Measurements from ENCODE around the gene C5orf22. TPM values are rescaled to one million over a fixed set of nuclear protein-coding genes. Genes with fewer than 3 reads are reported as not detected.
"Not testable (repeated sequence)": the region's sequence is repeated elsewhere in the genome, so short reads cannot be mapped to it uniquely, and the experiment has no call there.

The C5orf22 gene
- total RNA-seq, 2 experiments from 2014 or later = 28.8 to 29.5 TPM

DNA sequence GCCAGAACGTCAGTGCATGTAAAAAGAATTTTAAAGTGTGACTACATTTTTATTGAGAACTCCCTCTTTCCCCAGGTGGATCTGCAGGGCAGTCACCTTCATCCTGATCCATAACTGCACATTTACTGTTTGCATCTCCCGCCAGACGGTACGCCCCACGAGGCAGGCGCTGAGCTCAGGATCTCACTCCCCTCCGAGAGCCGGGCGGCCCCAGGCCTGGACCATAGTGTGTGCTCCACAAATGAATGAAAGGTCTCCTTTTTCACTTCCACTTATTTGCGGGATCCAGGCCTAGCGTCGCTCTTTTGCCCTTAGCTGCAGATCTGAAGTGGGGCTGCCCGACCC, 586 bp upstream of the C5orf22 start:
- H3K4me1 Mint-ChIP-seq = peaks cover 29% of the 10 kb centered on the region
- H3K9me3 Mint-ChIP-seq = no peaks in the 10 kb centered on the region
- peak overlapping the region; percentile 82 for H3K27ac Mint-ChIP-seq
- no peaks in the 10 kb centered on the region for H3K27me3 Mint-ChIP-seq
- H3K4me3 Mint-ChIP-seq = peak overlapping the region; percentile 85
- peak; percentile 32 for DNase-seq
- peaks cover 37% of the 10 kb centered on the region for H3K36me3 Mint-ChIP-seq

DNA sequence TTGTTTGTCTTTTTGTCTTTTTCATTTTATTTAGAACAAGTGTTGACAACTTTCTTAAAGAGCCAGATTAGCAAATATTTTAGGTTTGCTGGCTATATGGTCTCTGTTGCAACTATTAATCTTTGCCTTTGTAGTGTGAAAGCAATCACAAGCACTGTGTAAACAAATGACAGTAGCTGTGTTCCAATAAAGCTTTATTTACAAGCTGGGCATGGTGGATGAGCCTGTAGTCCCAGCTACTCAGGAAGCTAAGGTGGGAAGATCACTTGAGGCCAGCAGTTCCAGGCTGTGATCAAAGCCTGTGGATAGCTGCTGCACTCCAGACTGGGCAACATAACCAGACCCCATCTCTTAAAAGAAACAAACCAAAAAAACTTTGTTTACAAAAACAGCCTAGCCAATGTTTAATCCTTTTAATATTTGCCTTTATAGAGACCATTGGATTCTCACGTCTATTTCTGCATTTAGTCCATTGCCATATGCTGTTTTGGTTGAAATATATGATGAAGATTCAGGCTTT, 2.5 kb downstream of the C5orf22 start:
- Mint-ChIP-seq H3K9me3 (no peaks in the 10 kb centered on the region), H3K27ac (no peak overlapping the region), H3K36me3 (peaks cover 17% of the 10 kb centered on the region), H3K4me1 (peaks cover 29% of the 10 kb centered on the region), H3K4me3 (no peak overlapping the region), H3K27me3 (no peaks in the 10 kb centered on the region)
- DNase-seq = no peak

DNA sequence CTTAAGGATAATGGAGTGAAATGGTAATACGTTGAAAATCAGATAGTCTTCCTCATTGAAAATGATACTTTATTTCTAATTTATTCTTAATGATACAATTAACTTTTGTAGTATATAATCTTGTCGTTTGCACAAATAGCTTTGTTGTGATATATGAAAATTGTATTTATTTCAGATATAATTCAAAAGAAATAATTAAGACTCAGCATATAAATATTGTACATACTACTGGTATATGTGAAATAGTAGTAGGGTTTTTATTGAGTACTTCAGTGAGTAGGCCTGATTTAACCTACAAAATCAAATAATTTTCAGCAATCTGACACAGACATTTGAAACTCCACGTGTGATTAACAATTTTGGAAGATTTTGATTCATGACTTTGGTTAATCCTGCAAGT, 4.8 kb downstream of the C5orf22 start:
- Mint-ChIP-seq H3K36me3 (peaks cover 15% of the 10 kb centered on the region), H3K27ac (no peak overlapping the region), H3K4me3 (no peak overlapping the region), H3K4me1 (peaks cover 19% of the 10 kb centered on the region), H3K27me3 (no peaks in the 10 kb centered on the region), H3K9me3 (no peaks in the 10 kb centered on the region)
- no peak for DNase-seq

DNA sequence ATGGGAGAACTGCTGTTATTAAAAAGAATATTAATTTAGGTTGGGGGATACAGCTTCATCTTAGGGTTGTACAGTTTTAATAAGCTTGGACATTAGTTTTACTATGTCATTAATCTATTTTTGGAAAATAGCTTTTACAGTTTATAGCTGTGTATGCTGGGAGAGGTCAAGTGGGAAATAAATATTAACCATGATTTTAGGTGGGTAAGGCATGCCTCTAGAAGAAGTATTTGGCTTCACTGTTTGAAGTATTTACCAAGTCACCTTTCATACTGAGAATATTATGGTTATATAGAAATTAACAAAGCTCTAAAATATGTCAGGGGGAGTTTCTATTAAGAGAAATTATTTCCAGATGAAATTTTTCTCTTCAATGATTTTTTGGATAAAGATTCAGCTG, 5.2 kb downstream of the C5orf22 start:
- no peak overlapping the region for H3K27ac Mint-ChIP-seq
- H3K4me1 Mint-ChIP-seq = peaks cover 19% of the 10 kb centered on the region
- no peak overlapping the region for H3K4me3 Mint-ChIP-seq
- no peak for DNase-seq
- H3K9me3 Mint-ChIP-seq = no peaks in the 10 kb centered on the region
- H3K36me3 Mint-ChIP-seq = peaks cover 15% of the 10 kb centered on the region
- no peaks in the 10 kb centered on the region for H3K27me3 Mint-ChIP-seq

DNA sequence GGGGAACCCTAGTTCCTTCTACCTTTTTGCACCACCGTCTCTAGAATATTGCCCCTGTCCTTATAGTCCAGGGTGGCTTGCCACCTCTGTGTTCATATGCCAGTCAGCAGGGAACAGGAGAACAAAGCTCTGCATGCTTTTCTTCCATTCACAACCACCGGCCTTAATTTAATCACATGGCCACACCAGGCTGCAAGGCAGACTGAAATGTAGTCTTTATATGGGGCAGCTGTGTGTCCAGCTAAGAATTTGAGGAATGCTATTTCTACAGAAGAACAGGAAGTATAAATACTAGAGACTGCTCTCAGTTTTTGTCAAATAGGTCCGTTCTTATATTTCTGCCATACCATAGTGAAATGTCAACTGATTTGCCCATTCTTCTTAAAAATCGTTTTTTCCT, 5.8 kb downstream of the C5orf22 start:
- H3K4me3 Mint-ChIP-seq = no peak overlapping the region
- peaks cover 20% of the 10 kb centered on the region for H3K36me3 Mint-ChIP-seq
- DNase-seq = no peak
- H3K27ac Mint-ChIP-seq = no peak overlapping the region
- H3K4me1 Mint-ChIP-seq = peaks cover 19% of the 10 kb centered on the region
- no peaks in the 10 kb centered on the region for H3K27me3 Mint-ChIP-seq
- no peaks in the 10 kb centered on the region for H3K9me3 Mint-ChIP-seq

DNA sequence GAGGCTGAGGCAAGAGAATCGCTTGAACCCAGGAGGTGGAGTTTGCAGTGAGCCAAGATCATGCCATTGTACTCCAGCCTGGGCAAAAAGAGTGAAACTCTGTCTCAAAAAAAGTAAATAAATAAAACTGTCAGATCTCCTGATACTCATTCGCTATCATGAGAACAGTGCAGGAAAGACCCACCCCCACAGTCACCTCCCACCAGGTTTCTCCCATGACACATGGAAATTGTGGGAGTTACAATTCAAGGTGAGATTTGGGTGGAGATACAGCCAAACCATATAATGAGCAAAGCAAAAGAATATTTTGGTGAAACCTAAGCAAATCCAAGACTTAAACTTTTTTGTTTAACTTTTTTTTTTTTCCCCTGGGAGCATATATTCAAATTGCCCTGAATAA, 17.0 kb downstream of the C5orf22 start:
- peaks cover 40% of the 10 kb centered on the region for H3K36me3 Mint-ChIP-seq
- not testable (repeated sequence) for H3K4me3 Mint-ChIP-seq, H3K4me1 Mint-ChIP-seq, H3K9me3 Mint-ChIP-seq, DNase-seq, H3K27me3 Mint-ChIP-seq, H3K27ac Mint-ChIP-seq

DNA sequence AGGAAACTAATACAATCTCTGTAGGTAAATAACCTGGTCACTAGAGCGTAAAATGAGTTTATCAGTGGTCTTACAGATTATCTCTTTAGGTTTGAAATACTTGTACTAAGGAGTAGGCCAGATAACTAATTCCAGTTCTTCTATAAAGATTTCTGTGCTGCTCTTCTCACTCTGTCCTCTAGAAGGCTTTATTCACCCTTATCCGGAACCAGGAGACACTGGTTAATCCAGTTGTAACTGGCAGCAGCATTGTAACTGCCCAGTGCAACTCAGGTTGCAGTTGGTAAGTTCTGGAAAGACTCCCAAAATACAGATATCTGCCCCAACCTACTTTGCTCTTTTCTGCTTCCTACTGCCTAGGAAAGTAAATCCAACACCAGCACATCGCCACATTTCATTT, 19.8 kb downstream of the C5orf22 start:
- H3K27me3 Mint-ChIP-seq = no peaks in the 10 kb centered on the region
- H3K36me3 Mint-ChIP-seq = peaks cover 36% of the 10 kb centered on the region
- no peak overlapping the region for H3K27ac Mint-ChIP-seq
- DNase-seq = no peak
- H3K9me3 Mint-ChIP-seq = no peaks in the 10 kb centered on the region
- peaks cover 7% of the 10 kb centered on the region for H3K4me1 Mint-ChIP-seq
- no peak overlapping the region for H3K4me3 Mint-ChIP-seq

DNA sequence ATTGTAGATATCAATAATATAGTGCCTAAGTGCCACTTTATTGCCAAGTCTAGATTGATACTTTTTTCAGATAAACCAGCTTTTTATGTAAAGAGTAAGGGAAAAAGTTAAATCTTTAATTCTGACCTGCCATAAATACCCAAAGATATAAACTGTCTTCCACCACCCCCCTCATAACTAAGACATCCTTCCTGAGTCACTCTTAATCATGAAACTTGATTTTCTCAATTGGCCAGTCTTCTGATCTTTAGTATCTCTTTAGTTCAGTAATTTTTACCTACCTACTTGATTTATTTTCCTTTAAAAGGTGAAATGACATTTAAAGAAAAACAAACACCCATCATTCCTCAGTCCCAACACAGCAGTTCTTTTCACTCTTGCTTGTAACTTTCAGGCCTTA, 21.8 kb downstream of the C5orf22 start:
- Mint-ChIP-seq H3K4me1 (peaks cover 5% of the 10 kb centered on the region), H3K9me3 (no peaks in the 10 kb centered on the region)

DNA sequence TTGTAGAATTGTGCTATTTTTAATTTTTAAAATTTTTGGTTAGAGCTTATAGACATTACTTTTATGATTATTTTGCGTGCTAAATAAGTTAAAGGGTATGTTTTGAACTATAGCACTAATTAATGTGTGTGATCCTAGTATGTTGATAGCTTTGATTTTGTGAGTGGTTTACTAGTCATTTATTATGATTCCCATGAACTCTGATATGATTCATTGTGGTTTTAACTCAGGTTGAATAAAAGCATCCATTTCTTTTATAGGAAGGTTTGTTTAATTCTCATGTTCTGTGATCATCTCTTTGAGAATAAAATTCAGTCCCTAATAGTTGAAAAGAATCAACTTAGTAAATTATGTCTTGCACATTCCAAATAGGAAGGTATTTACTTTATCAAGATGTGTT, 22.5 kb downstream of the C5orf22 start:
- Mint-ChIP-seq H3K36me3 (peaks cover 27% of the 10 kb centered on the region), H3K4me3 (no peak overlapping the region), H3K4me1 (peaks cover 4% of the 10 kb centered on the region), H3K9me3 (no peaks in the 10 kb centered on the region), H3K27me3 (no peaks in the 10 kb centered on the region), H3K27ac (no peak overlapping the region)
- no peak for DNase-seq

More for the DNA sequence above, 21.8 kb downstream of the C5orf22 start:
- Mint-ChIP-seq H3K27me3 (no peaks in the 10 kb centered on the region), H3K27ac (peak overlapping the region; percentile 9), H3K36me3 (peaks cover 27% of the 10 kb centered on the region), H3K4me3 (no peak overlapping the region)
- DNase-seq = no peak

DNA sequence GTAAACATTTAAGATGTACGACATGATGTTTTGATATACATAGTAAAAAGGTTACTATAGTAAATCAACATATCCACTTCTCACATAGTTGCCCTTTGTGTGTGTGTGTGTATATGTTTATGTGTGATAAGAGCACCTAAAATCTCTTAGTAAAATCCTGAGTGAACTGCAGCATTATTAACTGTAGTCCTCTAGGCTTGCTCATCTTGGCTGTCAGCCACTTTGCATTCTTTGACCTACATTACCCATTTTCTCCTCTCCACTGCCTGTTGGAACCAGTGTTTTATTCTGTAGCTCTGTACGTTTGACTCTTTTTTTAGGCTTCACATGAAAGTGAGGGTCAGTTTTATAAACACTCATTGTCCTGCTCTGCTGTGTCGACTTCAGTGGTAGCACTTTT, 24.4 kb downstream of the C5orf22 start:
- no peak overlapping the region for H3K27ac Mint-ChIP-seq
- H3K4me3 Mint-ChIP-seq = no peak overlapping the region
- H3K36me3 Mint-ChIP-seq = peaks cover 27% of the 10 kb centered on the region

DNA sequence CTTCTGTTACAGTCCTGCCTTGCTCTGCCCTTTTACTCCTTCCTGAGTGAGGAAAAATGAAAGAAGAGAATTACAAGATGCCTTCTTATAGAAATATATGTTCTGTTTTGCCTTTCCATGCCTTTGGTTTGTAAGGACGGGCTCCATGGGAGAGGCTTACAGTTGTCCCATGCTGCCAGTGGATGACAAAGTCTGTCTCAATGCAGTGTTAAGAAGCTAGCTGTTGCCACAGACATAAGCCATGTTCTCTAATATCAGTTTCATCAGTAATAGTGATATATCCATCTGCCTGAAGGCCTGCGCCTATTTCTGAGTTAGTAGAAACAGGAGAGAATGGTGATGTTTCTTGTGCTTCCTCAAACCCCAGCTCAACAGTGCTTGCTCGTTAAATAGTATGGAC, 27.8 kb downstream of the C5orf22 start:
- H3K36me3 Mint-ChIP-seq = peaks cover 20% of the 10 kb centered on the region
- peaks cover 2% of the 10 kb centered on the region for H3K4me1 Mint-ChIP-seq
- no peak overlapping the region for H3K4me3 Mint-ChIP-seq
- no peak overlapping the region for H3K27ac Mint-ChIP-seq
- peaks cover 1% of the 10 kb centered on the region for H3K27me3 Mint-ChIP-seq
- DNase-seq = no peak
- no peaks in the 10 kb centered on the region for H3K9me3 Mint-ChIP-seq

More for the DNA sequence above, 24.4 kb downstream of the C5orf22 start:
- no peak for DNase-seq
- peaks cover 4% of the 10 kb centered on the region for H3K4me1 Mint-ChIP-seq
- H3K27me3 Mint-ChIP-seq = no peaks in the 10 kb centered on the region
- H3K9me3 Mint-ChIP-seq = no peaks in the 10 kb centered on the region

DNA sequence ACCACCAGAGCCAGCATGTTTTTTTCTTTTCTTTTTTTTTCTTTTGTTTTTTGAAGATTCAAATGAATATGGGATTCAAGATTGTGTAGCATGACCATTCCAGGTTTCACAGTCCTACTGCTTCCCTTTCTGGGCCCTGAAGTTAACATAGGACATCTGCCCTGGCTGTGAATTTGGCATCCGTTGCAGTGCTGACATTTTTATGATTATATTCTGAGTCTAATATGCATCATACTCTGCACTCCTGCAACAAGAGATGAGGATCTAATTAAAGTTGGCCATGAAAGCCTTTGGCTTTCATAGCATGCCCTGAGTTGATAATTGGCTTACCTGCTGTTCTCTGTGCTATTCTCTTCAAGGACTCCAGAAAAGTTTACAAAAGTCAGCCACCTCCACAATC, 29.8 kb downstream of the C5orf22 start:
- Mint-ChIP-seq H3K4me1 (peaks cover 2% of the 10 kb centered on the region), H3K36me3 (peaks cover 14% of the 10 kb centered on the region), H3K27me3 (peaks cover 11% of the 10 kb centered on the region), H3K27ac (no peak overlapping the region), H3K9me3 (no peaks in the 10 kb centered on the region), H3K4me3 (no peak overlapping the region)
- no peak for DNase-seq

DNA sequence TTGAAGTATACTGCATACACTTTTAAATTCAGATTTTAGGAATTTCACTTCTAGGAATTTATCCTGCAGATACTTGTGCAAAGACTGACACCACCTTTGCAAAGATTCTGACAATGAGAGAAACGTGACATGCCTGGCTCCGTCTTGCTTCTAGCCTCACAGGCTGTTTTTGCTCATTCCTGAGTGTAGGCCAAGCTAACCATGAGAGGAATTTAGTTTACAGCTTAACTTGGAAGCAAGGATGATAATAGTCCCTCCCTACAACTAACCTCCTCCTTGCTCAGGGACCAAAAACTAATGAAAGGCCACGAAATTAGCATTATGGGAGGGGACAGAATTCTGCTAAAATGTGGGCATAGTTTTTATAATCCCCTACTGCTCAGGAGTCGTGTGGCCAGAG, 31.1 kb downstream of the C5orf22 start:
- no peak for DNase-seq
- Mint-ChIP-seq H3K27me3 (peaks cover 11% of the 10 kb centered on the region), H3K27ac (no peak overlapping the region), H3K36me3 (peaks cover 6% of the 10 kb centered on the region), H3K4me3 (no peak overlapping the region), H3K4me1 (no peaks in the 10 kb centered on the region), H3K9me3 (no peaks in the 10 kb centered on the region)

DNA sequence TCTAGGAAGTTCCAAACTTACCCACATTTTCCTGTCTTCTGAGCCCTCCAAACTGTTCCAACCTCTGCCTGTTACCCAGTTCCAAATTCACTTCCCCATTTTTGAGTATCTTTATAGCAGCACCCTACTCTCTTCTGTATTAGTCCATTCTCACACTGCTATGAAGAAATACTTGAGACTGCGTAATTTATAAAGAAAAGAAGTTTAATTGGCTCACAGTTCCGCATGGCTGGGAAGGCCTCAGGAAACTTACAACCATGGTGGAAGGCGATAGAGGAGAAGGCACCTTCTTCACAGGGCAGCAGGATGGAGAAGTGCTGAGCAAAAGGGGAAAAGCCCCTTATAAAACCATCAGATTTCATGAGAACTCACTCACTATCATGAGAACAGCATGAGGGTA, 34.3 kb downstream of the C5orf22 start:
- not testable (repeated sequence) for H3K4me1 Mint-ChIP-seq, H3K36me3 Mint-ChIP-seq, H3K27ac Mint-ChIP-seq, DNase-seq, H3K9me3 Mint-ChIP-seq, H3K4me3 Mint-ChIP-seq
- H3K27me3 Mint-ChIP-seq = peaks cover 11% of the 10 kb centered on the region

DNA sequence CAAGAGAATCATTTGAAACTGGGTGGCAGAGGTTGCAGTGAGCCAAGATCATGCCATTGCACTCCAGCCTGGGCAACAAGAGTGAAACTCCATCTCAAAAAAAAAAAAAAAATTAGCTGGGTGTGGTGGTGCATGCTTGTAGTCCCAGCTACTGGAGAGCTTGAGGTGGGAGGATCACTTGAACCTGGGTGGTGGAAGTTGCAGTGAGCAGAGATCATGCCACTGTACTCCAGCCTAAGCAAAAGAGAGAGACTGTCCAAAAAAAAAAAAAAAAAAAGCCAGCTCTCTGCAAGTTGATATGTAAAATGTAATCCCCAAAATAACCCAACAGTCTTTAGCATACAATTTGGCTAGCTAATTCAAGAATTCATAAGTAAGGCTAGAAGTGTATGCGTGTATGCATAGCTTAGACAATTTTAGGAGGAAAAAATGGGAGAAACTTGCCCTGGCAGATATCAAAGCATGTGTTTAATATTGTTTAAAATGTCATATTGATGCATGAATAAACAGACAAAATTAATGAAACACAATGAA, 36.3 kb downstream of the C5orf22 start:
- Mint-ChIP-seq H3K36me3 (peaks cover 5% of the 10 kb centered on the region), H3K27me3 (peaks cover 11% of the 10 kb centered on the region), H3K27ac (no peak overlapping the region), H3K4me3 (no peak overlapping the region), H3K4me1 (no peaks in the 10 kb centered on the region), H3K9me3 (no peaks in the 10 kb centered on the region)
- no peak for DNase-seq

DNA sequence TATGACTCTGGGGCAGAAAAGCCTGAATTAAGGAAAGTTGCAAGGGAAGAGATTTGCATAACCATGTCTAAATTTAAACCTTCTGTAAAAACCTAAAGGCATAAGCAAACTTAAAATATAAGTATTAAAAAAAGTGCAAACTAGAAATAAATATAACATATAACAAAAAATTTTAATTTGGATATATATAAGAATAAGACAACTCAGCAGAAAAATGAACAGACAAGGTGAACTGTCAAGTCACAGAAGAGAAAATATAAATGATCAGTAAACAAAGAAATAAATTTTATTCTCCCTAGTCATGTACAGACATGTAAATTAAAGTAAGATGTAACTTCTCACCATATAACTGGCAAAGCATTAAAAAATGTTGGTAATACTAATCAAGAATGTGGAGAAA, 37.0 kb downstream of the C5orf22 start:
- peaks cover 5% of the 10 kb centered on the region for H3K36me3 Mint-ChIP-seq
- no peak overlapping the region for H3K4me3 Mint-ChIP-seq
- no peak for DNase-seq
- H3K4me1 Mint-ChIP-seq = no peaks in the 10 kb centered on the region
- H3K27ac Mint-ChIP-seq = no peak overlapping the region
- peaks cover 11% of the 10 kb centered on the region for H3K27me3 Mint-ChIP-seq
- H3K9me3 Mint-ChIP-seq = no peaks in the 10 kb centered on the region
